Nephron (organoid): ENCODE measurements around the gene HACD3.
"Not testable (repeated sequence)": the region's sequence is repeated elsewhere in the genome, so short reads cannot be mapped to it uniquely, and the experiment has no call there.

Experiments
- H3K27ac Mint-ChIP-seq, 3 experiments: 2 replicates each; pipeline ENCODE4 v1.8.0; 2020; ENCODE audit warnings: mixed read lengths in 3 of 3, mild to moderate bottlenecking in 2 of 3, moderate library complexity in 1 of 3
- H3K27me3 Mint-ChIP-seq: 2 replicates; pipeline ENCODE4 v1.8.0; 2021; ENCODE audit warnings: low read depth, mild to moderate bottlenecking, moderate library complexity, mixed read lengths
- H3K36me3 Mint-ChIP-seq: 2 replicates; pipeline ENCODE4 v1.8.0; 2020; ENCODE audit warnings: low read depth, mixed read lengths
- H3K4me1 Mint-ChIP-seq: 2 replicates; pipeline ENCODE4 v1.8.0; 2020; ENCODE audit warnings: mixed read lengths
- H3K4me3 Mint-ChIP-seq, 3 experiments: 2 replicates each; pipeline ENCODE4 v1.8.0; 2020; ENCODE audit warnings: mild to moderate bottlenecking in 3 of 3, mixed read lengths in 3 of 3, moderate library complexity in 2 of 3
- H3K9me3 Mint-ChIP-seq: 2 replicates; pipeline ENCODE4 v1.8.0; 2020; ENCODE audit warnings: mixed read lengths
- TF ChIP-seq, protein P1 (sequence below), 3 experiments: fragments of 200-600 bp; sonication (generic); IDR thresholded peaks; one replicate each; pipeline ENCODE4 v1.5.0; 2021; ENCODE audit warnings: antibody characterized with exemption in 3 of 3; ENCODE audit not compliant: unreplicated experiment in 3 of 3

Gene HACD3

DNA sequence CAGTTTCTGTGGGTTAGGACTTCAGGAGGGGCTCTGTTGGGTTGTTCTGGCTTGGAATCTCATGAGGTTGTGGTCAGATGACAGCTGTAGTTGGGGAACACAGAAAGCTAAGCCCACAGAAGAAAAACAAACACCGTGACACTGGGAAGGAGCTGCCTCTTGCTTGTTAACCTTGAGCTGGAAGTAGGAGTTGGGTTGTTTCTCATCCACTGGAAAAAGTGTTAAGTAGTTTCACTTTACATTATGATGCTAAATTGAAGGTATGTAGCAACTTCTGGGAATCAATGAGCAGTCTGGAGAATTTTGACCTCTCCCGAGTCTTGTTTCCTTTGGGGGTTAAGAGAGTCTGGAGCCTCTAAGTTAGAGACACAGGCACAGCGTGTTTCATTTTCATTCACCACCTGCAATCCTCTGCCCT, 20.4 kb downstream of the HACD3 start:
- Mint-ChIP-seq H3K36me3 (peaks cover 28% of the 10 kb centered on the region), H3K27me3 (no peaks in the 10 kb centered on the region), H3K27ac (peak overlapping the region; percentile 7 to 53 (median 25)), H3K9me3 (no peaks in the 10 kb centered on the region), H3K4me3 (no peak overlapping the region), H3K4me1 (peaks cover 32% of the 10 kb centered on the region)
- TF ChIP-seq, protein P1, sequence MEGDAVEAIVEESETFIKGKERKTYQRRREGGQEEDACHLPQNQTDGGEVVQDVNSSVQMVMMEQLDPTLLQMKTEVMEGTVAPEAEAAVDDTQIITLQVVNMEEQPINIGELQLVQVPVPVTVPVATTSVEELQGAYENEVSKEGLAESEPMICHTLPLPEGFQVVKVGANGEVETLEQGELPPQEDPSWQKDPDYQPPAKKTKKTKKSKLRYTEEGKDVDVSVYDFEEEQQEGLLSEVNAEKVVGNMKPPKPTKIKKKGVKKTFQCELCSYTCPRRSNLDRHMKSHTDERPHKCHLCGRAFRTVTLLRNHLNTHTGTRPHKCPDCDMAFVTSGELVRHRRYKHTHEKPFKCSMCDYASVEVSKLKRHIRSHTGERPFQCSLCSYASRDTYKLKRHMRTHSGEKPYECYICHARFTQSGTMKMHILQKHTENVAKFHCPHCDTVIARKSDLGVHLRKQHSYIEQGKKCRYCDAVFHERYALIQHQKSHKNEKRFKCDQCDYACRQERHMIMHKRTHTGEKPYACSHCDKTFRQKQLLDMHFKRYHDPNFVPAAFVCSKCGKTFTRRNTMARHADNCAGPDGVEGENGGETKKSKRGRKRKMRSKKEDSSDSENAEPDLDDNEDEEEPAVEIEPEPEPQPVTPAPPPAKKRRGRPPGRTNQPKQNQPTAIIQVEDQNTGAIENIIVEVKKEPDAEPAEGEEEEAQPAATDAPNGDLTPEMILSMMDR (IDR thresholded peaks at IDR 0.05; ENCODE audit: unreplicated experiment in 3 of 3), result no peak

DNA sequence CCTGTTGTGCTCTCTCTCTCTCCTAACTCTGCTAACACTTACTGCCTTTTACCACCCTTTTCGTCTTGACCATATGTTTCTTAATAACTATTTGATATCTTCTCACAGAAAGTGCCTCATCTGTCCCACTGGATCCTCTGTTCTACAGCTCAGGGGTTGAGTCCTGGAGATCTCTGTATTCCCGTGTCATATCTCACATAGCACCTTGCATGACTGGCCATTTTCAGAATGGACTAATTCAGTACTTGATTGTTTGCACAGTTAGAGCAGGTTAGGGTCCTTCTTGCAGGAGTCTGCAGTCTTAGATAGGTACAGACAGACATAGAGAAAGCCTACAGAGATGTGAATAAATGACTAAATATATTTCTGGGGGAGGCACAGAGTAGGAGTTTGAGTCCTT, 20.9 kb downstream of the HACD3 start:
- peaks cover 32% of the 10 kb centered on the region for H3K4me1 Mint-ChIP-seq
- H3K4me3 Mint-ChIP-seq, result no peak overlapping the region
- no peaks in the 10 kb centered on the region for H3K9me3 Mint-ChIP-seq
- H3K27me3 Mint-ChIP-seq, result no peaks in the 10 kb centered on the region
- peaks cover 30% of the 10 kb centered on the region for H3K36me3 Mint-ChIP-seq
- TF ChIP-seq, protein P1 (IDR thresholded peaks at IDR 0.05; ENCODE audit: unreplicated experiment in 3 of 3), result no peak
- peak overlapping the region in 2 of 3 experiments; percentile 7 to 53 for H3K27ac Mint-ChIP-seq

DNA sequence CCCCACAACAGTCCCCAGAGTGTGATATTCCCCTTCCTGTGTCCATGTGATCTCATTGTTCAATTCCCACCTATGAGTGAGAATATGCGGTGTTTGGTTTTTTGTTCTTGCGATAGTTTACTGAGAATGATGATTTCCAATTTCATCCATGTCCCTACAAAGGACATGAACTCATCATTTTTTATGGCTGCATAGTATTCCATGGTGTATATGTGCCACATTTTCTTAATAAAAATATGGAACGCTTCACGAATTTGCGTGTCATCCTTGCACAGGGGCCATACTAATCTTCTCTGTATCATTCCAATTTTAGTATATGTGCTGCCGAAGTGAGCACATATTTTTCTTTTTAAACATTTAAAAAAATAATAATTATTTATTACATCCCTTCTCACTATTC, 22.6 kb downstream of the HACD3 start:
- H3K9me3 Mint-ChIP-seq, H3K4me3 Mint-ChIP-seq, H3K27me3 Mint-ChIP-seq, H3K27ac Mint-ChIP-seq: not testable (repeated sequence)
- Mint-ChIP-seq H3K36me3 (peaks cover 46% of the 10 kb centered on the region), H3K4me1 (peaks cover 28% of the 10 kb centered on the region)

DNA sequence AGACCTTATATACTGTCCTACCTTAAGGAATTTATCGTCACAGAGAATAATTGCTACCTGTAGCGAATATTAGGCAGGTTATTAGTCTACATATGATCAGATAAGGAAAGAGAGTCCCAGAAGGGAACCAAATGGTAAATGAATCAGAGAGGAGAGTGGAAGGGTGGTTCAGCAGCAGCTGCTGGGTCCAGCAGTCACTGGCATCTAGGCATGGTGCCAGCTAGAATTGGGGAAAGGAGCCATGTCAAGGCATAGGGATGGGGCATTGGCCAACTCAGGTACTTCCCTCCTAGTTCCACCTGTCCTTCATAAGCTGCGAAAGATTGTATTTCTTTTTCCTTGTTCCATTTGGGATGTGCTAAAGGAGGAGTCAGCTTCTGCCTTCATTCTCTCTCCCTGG, 23.4 kb downstream of the HACD3 start:
- peaks cover 27% of the 10 kb centered on the region for H3K4me1 Mint-ChIP-seq
- peak overlapping the region in 1 of 3 experiments; percentile 15 for H3K27ac Mint-ChIP-seq
- TF ChIP-seq, protein P1 (IDR thresholded peaks at IDR 0.05; ENCODE audit: unreplicated experiment in 3 of 3), result no peak

DNA sequence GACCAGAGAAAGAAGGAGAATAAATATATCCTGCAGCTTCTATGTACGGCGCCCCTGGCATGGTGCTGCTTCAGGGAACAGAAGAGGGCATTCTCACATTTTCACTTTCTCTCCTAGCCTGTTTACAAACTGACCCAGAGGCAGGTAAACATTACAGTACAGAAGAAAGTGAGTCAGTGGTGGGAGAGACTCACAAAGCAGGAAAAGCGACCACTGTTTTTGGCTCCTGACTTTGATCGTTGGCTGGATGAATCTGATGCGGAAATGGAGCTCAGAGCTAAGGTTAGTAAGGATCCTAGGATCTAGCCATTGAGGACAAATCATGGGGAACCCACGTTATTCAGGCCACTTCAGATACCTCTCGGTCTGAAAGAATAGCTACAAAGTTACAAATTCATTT, 26.4 kb downstream of the HACD3 start:
- Mint-ChIP-seq H3K4me1 (peaks cover 11% of the 10 kb centered on the region), H3K36me3 (peaks cover 82% of the 10 kb centered on the region), H3K4me3 (no peak overlapping the region), H3K27me3 (no peaks in the 10 kb centered on the region), H3K27ac (no peak overlapping the region), H3K9me3 (no peaks in the 10 kb centered on the region)
- TF ChIP-seq, protein P1 (IDR thresholded peaks at IDR 0.05; ENCODE audit: unreplicated experiment in 3 of 3), result no peak

More for the DNA sequence above, 23.4 kb downstream of the HACD3 start:
- H3K9me3 Mint-ChIP-seq, result no peaks in the 10 kb centered on the region
- H3K27me3 Mint-ChIP-seq, result no peaks in the 10 kb centered on the region
- H3K36me3 Mint-ChIP-seq, result peaks cover 54% of the 10 kb centered on the region
- H3K4me3 Mint-ChIP-seq, result no peak overlapping the region

DNA sequence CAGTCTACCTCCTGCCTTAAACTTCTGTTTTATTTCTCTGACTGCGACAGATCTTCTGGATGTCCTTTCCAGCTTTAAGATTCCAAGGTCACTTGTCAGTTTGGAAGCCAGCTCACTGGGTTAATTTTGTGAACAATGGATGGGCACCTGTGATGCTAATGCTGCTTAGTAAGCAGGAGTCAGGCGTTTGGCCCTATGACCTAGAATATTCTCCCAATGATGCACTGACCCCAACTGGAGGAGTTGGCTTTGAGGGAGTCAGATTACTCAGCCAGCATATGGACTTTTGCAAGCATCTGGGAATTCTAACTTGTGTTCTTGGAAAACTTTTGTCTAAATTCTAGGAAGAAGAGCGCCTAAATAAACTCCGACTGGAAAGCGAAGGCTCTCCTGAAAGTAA, 28.1 kb downstream of the HACD3 start:
- H3K27me3 Mint-ChIP-seq, result no peaks in the 10 kb centered on the region
- H3K36me3 Mint-ChIP-seq, result peaks cover 93% of the 10 kb centered on the region
- no peak overlapping the region for H3K4me3 Mint-ChIP-seq
- TF ChIP-seq, protein P1 (IDR thresholded peaks at IDR 0.05; ENCODE audit: unreplicated experiment in 3 of 3), result no peak
- peaks cover 8% of the 10 kb centered on the region for H3K4me1 Mint-ChIP-seq
- H3K9me3 Mint-ChIP-seq, result no peaks in the 10 kb centered on the region
- H3K27ac Mint-ChIP-seq, result peak overlapping the region in 1 of 3 experiments; percentile 20
